ENCODE results near the gene TLL2.

DNA sequence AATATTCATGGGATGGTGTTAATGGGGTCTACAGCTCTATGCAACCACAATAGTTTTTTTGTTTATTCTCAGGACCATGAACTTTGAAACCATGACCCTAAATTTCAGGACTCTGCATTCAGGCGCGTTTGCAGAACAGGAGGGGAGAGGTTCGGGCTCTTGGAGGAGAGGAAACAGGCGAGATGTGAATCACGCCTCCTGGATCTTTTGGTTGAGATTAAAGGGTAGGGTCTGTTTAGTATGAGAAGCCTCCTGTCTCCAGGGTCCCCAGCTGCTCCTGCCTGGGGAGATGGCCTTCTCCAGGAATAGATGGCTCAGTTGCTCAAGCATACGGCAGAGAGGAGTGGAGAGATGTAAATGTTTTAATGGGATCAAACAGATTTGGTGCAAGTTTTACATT lies 18.2 kb downstream of the TLL2 start:
- TF ChIP-seq, protein P1, sequence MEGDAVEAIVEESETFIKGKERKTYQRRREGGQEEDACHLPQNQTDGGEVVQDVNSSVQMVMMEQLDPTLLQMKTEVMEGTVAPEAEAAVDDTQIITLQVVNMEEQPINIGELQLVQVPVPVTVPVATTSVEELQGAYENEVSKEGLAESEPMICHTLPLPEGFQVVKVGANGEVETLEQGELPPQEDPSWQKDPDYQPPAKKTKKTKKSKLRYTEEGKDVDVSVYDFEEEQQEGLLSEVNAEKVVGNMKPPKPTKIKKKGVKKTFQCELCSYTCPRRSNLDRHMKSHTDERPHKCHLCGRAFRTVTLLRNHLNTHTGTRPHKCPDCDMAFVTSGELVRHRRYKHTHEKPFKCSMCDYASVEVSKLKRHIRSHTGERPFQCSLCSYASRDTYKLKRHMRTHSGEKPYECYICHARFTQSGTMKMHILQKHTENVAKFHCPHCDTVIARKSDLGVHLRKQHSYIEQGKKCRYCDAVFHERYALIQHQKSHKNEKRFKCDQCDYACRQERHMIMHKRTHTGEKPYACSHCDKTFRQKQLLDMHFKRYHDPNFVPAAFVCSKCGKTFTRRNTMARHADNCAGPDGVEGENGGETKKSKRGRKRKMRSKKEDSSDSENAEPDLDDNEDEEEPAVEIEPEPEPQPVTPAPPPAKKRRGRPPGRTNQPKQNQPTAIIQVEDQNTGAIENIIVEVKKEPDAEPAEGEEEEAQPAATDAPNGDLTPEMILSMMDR (IDR thresholded peaks at IDR 0.05), result no peak
- no peak for TF ChIP-seq POLR2A (IDR thresholded peaks at IDR 0.05)
